GM23248 (cell line): Measurements from ENCODE around the gene PRKCQ.

ENCODE experiments used
- EZH2 ChIP-seq: fragments of 200-600 bp; sonication (generic); IDR thresholded peaks from 2 replicates; pipeline ENCODE4 v1.6.1; 2018; ENCODE audit warnings: antibody characterized with exemption, mild to moderate bottlenecking; ENCODE audit not compliant: insufficient read depth, poor library complexity, severe bottlenecking
- EZH2phosphoT487 ChIP-seq: fragments of 200-600 bp; sonication (generic); IDR thresholded peaks from 2 replicates; pipeline ENCODE4 v1.6.1; 2018; ENCODE audit warnings: antibody characterized with exemption, moderate library complexity, mild to moderate bottlenecking, low read depth; ENCODE audit not compliant: insufficient read depth

- TF ChIP-seq EZH2 (no peak), EZH2phosphoT487 (no peak)
Measured at GRCh38 chr10:6395606-6396005, 184.5 kb downstream of the PRKCQ start.
